ENCODE data around the gene CLTCL1.

DNA sequence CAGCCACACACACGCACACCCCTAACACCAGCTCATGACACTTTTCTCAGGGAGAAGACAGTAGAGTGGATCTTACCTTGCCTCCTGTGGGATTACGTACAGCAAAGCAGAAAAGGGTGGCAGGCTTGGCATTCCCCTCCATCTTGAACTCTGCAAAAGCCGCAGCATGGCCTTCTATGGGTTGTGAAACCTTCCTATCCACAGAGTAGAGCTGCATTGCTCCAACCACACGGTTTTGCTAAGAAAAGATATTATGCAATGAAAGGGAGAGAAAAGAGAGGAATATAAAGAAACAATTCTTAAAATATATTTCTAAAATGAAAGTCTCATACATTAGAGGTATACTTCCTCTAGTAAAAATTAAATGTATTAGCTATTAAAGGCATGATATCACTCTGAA, 48.8 kb downstream of the CLTCL1 start:
- TF ChIP-seq POLR2A (IDR thresholded peaks at IDR 0.05; ENCODE audit: low read depth, low read length) = no peak
- TF ChIP-seq POLR2AphosphoS5 (IDR thresholded peaks at IDR 0.05; ENCODE audit: low read depth, low read length) = no peak

Data from GM12892 (cell line).